SK-N-MC (cell line): ENCODE results near the gene LRRC37A3.
"Not testable (repeated sequence)": the region's sequence is repeated elsewhere in the genome, so short reads cannot be mapped to it uniquely, and the experiment has no call there.

Experiments used
- EZH2 ChIP-seq: fragments of 200-600 bp; sonication (generic); IDR thresholded peaks from one replicate; pipeline ENCODE4 v1.6.1; 2017; ENCODE audit warnings: antibody characterized with exemption
- FOXP2 ChIP-seq: optimal IDR thresholded peaks from 2 replicates; pipeline ENCODE3; 2011; ENCODE audit warnings: mild to moderate bottlenecking, moderate library complexity; ENCODE audit not compliant: insufficient read depth; ENCODE audit errors: extremely low read length, control extremely low read depth
- POLR2AphosphoS5 ChIP-seq: IDR thresholded peaks from 2 replicates; pipeline ENCODE4 v1.6.1; 2012; ENCODE audit warnings: mild to moderate bottlenecking, low read depth, low read length, borderline replicate concordance

- TF ChIP-seq POLR2AphosphoS5 = 0 out of 2 replicates have a peak, but pooled peaks have one; percentile 8
- TF ChIP-seq EZH2, FOXP2: not testable (repeated sequence)
These were observed 82.1 kb downstream of the LRRC37A3 start for GRCh38 chr17:64837018-64837761.
